CD4-positive, alpha-beta T cell treated with Interleukin-10 for 1 hour (primary cell): ENCODE data around the gene CLTC.

ENCODE experiments used
- DNase-seq: peaks from one replicate; pipeline ENCODE4 v3.0.0-alpha.2; 2020

Gene CLTC

DNA sequence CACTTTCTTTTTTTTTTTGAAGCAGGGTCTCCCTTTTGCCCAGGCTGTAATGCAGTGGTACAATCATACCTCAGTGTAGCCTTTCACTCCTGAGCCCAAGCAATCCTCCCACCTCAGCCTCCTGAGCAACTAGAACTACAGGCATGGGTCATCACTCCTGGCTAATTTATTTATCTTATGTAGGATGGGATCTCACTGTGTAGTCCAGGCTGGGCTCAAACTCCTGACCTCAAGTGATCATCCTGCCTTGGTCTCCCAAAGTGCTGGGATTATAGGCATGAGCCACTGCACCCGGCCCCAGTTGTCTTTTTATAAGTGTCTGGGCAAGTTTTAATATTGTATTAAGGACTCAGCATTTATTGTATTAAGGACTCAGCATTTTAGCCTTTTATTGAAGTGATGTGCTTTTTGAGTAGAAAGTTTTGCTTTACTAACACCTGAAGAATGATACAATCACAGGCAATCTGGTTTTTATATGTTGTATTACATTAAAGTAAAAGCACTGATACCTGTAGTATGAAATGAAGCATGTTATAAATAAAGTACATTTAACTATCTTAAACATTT is 110.7 kb downstream of the CLTC start:
- no peak for DNase-seq

DNA sequence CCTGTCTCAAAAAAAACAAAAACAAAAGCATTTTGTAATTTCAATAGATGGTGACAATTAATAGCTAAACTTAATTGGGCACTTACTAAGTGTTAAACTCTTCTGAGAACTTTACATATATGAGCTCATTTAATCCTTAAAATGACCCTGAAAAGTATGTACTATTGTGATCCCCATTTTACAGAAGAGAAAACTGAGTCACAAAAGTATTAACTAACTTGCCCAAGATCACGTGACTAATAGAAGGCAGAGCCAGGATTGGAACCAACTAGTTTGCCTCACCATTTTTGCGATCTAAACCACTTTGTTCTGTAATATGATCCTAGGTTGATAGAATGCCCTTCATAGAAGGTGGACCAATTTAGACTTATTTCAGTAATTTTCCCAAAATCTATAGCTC is 114.0 kb downstream of the CLTC start:
- no peak for DNase-seq

DNA sequence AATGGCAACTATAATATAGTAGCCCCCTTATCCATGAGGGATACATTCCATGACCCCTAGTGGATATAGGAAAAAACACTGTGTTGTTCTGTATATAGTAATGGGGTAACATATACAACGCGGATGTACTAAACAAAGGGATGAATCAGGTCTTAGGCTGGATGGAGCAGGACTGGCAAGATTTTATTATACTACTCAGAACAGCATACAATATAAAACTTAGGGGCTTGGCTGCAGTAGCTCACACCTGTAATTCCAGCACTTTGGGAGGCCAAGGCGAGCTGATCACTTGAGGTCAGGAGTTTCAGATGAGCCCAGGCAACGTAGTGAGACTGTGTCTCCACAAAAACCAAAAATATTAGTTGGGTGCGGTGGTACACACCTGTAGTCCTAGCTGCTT is 114.5 kb downstream of the CLTC start:
- no peak for DNase-seq

DNA sequence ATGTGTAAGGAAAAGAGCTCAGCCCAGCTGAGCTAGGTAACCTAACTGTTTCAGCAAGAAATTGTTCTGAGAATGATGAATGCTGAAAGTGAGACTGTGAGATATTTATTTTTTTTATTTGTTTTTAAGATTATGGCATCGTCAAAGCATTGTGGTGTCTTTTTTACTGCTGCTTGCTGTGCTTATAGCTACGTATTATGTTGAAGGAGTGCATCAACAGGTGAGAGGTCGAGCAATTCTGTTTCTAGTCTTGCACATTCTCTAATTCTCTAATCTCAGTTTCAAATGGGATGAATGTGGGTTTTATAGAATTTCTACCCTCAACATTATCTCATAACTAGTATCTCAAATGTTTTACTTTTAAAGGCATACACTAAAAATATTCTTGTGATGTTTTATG is 117.6 kb downstream of the CLTC start:
- DNase-seq, result no peak

DNA sequence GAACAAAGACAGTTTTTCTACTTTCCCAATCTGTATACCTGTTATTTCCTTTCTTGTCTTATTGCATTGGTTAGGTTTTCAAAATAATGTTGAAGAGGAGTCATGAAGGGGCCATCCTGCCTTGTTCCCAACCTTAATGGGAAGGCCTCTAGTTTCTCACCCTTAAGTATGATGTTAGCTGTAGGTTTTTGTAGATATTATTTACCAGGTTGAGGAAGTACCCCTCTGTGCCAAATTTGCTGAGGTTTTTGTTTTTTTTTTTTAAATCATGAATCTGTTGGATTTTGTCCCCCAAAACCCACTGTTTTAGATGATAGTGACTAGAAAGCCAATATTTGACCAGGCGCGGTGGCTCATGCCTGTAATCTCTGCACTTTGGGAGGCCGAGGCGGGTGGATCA is 124.1 kb downstream of the CLTC start:
- no peak for DNase-seq

DNA sequence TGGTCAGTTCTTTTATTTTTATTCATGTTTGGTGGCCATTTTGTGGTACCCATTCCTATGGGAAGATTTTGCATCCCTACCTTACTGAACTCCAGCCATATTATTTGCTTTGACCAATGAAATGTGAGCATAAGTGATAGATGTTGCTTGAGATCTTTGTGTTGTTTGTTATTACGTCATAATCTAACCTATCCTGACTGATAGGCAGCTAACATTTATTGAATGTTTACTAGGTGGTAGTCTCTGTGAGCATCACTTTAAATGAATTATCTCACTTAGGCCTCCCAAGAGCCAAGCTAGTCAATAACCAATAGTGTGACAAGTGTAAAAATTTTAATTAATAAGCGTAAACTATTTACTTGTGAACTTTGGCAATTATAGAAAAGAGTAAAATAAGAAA is 125.3 kb downstream of the CLTC start:
- DNase-seq, result no peak
